Measurements from ENCODE around the gene ROR1.
A peak's percentile ranks its signal among the peaks of the same experiment; 100 is the strongest.

Gene ROR1

GRCh38 chr1:63921802-63922201, 148.0 kb downstream of the ROR1 start:
- no peak for TF ChIP-seq CTCF (IDR thresholded peaks at IDR 0.05; ENCODE audit: low read depth, low read length)
- no peaks in the 10 kb centered on the region for H3K9me3 ChIP-seq
- no peaks in the 10 kb centered on the region for H3K27me3 ChIP-seq
- no peaks in the 10 kb centered on the region for H3K36me3 ChIP-seq
- no peak for DNase-seq
- no peak overlapping the region for H3K4me3 ChIP-seq (ENCODE audit: low read depth, low read length)
- H3K4me1 ChIP-seq: no peaks in the 10 kb centered on the region

DNA sequence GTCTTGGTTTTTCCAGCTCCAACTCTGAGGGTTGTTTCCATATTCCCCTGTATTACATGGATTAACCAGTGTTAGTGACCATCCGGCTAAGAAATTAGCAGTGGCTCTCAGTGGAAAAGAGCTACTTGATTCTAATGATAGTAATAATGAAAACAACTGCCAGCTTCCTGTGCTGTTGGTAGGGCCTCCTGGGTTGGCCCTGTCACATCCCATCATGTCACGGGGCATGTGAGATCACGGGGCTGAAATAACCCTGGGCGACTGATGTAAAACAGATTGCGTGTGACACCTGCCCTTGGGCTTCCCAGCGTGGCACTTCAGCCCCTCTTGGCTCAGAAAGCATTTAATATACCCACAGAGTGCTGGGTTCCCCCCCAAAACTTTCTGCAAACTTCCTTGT, 149.0 kb downstream of the ROR1 start:
- no peaks in the 10 kb centered on the region for H3K9me3 ChIP-seq
- H3K4me3 ChIP-seq (ENCODE audit: low read depth, low read length): no peak overlapping the region
- no peaks in the 10 kb centered on the region for H3K36me3 ChIP-seq
- no peaks in the 10 kb centered on the region for H3K27me3 ChIP-seq
- no peak for TF ChIP-seq CTCF (IDR thresholded peaks at IDR 0.05; ENCODE audit: low read depth, low read length)
- DNase-seq: peak; percentile 32
- H3K4me1 ChIP-seq: no peaks in the 10 kb centered on the region

- Histone ChIP-seq H3K9me3 (no peaks in the 10 kb centered on the region), H3K27me3 (no peaks in the 10 kb centered on the region), H3K4me3 (ENCODE audit: low read depth, low read length) (no peak overlapping the region), H3K4me1 (no peaks in the 10 kb centered on the region), H3K36me3 (no peaks in the 10 kb centered on the region)
- TF ChIP-seq CTCF (IDR thresholded peaks at IDR 0.05; ENCODE audit: low read depth, low read length): no peak
- no peak for DNase-seq
Measured at GRCh38 chr1:63923302-63923701, 149.5 kb downstream of the ROR1 start.

- TF ChIP-seq CTCF (IDR thresholded peaks at IDR 0.05; ENCODE audit: low read depth, low read length): no peak
- no peak for DNase-seq
- Histone ChIP-seq H3K27me3 (no peaks in the 10 kb centered on the region), H3K36me3 (no peaks in the 10 kb centered on the region), H3K4me3 (ENCODE audit: low read depth, low read length) (no peak overlapping the region), H3K4me1 (no peaks in the 10 kb centered on the region), H3K9me3 (no peaks in the 10 kb centered on the region)
Measured at GRCh38 chr1:63924600-63924999, 150.8 kb downstream of the ROR1 start.

- H3K9me3 ChIP-seq: no peaks in the 10 kb centered on the region
- H3K27me3 ChIP-seq: no peaks in the 10 kb centered on the region
- TF ChIP-seq CTCF (IDR thresholded peaks at IDR 0.05; ENCODE audit: low read depth, low read length): no peak
- no peak overlapping the region for H3K4me3 ChIP-seq (ENCODE audit: low read depth, low read length)
- no peaks in the 10 kb centered on the region for H3K4me1 ChIP-seq
- H3K36me3 ChIP-seq: no peaks in the 10 kb centered on the region
- DNase-seq: no peak
Measured at GRCh38 chr1:63928186-63929105, 154.6 kb downstream of the ROR1 start.

- no peak overlapping the region for H3K4me3 ChIP-seq (ENCODE audit: low read depth, low read length)
- H3K9me3 ChIP-seq: no peaks in the 10 kb centered on the region
- DNase-seq: no peak
- H3K4me1 ChIP-seq: no peaks in the 10 kb centered on the region
- H3K36me3 ChIP-seq: no peaks in the 10 kb centered on the region
- no peaks in the 10 kb centered on the region for H3K27me3 ChIP-seq
- no peak for TF ChIP-seq CTCF (IDR thresholded peaks at IDR 0.05; ENCODE audit: low read depth, low read length)
Measured at GRCh38 chr1:63929106-63929478, 155.3 kb downstream of the ROR1 start.
